ENCODE measurements around the gene MRPL28. TPM values are rescaled to one million over a fixed set of nuclear protein-coding genes. Genes with fewer than 3 reads are reported as not detected.

The MRPL28 gene
- total RNA-seq, 6 experiments from 2014 or later: 105 to 131 (median 129) TPM

DNA sequence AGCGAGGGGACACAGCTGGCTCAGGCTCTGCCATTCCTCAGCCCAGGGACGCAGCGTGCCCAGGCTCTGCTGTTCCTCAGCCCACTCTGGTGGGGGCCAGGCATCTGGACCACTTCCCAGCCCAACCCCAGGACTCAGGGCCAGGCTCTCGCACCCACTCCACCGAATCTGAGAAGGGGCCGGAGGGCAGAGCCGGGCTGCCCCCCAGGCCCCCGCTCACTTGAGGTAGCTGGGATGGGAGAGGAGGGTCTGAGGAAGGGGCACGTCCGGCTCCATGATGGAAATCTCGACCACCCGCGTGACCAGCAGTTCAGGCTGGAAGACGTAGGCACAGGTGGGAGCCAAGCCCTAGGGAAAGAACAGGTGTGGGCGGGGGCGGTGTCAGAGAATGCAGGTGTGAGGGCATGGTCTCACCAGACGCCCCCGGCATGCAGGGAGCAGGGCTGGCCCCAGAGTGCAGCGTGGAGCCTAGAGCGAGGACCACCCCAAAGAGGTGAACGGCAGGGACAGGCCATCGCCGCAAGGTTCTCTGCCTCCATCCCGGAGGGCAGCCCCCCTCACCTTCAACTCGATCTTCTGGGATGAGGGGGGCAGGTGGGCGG is 6.6 kb upstream of the MRPL28 start:
- Mint-ChIP-seq H3K27me3 (ENCODE audit: insufficient read depth) (no peaks in the 10 kb centered on the region; the same call in 1 of the 2 replicates), H3K4me1 (ENCODE audit: low read depth) (no peaks in the 10 kb centered on the region), H3K27ac (no peak overlapping the region), H3K4me3 (no peak overlapping the region), H3K36me3 (ENCODE audit: low read depth) (no peaks in the 10 kb centered on the region), H3K9me3 (no peaks in the 10 kb centered on the region)
- no peak for DNase-seq
- TF ChIP-seq, protein P1, sequence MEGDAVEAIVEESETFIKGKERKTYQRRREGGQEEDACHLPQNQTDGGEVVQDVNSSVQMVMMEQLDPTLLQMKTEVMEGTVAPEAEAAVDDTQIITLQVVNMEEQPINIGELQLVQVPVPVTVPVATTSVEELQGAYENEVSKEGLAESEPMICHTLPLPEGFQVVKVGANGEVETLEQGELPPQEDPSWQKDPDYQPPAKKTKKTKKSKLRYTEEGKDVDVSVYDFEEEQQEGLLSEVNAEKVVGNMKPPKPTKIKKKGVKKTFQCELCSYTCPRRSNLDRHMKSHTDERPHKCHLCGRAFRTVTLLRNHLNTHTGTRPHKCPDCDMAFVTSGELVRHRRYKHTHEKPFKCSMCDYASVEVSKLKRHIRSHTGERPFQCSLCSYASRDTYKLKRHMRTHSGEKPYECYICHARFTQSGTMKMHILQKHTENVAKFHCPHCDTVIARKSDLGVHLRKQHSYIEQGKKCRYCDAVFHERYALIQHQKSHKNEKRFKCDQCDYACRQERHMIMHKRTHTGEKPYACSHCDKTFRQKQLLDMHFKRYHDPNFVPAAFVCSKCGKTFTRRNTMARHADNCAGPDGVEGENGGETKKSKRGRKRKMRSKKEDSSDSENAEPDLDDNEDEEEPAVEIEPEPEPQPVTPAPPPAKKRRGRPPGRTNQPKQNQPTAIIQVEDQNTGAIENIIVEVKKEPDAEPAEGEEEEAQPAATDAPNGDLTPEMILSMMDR (IDR thresholded peaks at IDR 0.05): no peak

DNA sequence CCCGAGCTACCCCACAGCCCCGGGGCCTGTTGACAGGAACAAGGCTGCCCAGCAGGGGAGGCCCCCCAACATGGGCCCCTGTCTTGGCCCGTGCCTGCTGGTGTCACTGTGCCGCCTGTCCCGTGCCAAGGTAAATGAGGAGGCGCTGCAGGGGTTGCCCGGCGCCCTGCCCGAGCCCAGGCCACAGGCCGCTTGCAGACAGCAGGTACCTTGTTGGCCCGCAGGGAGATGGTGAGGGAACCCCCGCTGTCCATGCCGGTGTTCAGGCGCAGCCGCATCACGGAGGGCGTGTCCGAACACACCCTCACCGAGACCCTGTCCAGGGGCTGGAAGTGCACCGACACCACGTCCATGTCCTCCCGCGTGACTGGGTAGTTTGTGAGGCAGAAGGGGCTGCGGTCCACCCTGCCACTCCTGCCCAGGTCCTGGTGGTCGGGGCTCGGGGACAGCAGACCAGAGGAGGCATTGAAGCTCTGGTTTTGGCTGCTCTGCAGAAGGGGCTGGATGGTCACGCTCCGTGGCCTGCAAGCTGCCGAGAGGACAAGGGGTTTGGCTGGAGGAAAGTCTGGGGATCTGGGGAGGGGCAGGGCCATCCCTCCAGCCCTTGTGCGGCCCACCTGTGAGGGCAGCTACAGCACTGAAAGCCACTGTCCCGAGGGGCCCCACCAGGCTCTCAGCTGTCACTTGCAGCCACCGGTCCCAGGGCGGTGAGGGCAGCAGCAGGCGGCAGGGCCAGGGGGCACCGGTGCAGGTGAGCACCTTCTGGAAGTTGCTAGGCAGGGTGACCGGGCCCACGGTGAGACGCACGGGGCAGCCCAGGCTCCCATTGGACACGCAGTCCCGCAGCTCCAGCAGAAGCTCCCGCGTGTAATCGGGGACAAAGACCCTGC is 5.8 kb upstream of the MRPL28 start:
- TF ChIP-seq, protein P1 (IDR thresholded peaks at IDR 0.05): no peak
- no peaks in the 10 kb centered on the region for H3K9me3 Mint-ChIP-seq
- no peak overlapping the region for H3K4me3 Mint-ChIP-seq
- no peaks in the 10 kb centered on the region for H3K36me3 Mint-ChIP-seq (ENCODE audit: low read depth)
- no peak overlapping the region for H3K27ac Mint-ChIP-seq
- DNase-seq: no peak
- no peaks in the 10 kb centered on the region; the same call in 1 of the 2 replicates for H3K27me3 Mint-ChIP-seq (ENCODE audit: insufficient read depth)
- H3K4me1 Mint-ChIP-seq (ENCODE audit: low read depth): no peaks in the 10 kb centered on the region

DNA sequence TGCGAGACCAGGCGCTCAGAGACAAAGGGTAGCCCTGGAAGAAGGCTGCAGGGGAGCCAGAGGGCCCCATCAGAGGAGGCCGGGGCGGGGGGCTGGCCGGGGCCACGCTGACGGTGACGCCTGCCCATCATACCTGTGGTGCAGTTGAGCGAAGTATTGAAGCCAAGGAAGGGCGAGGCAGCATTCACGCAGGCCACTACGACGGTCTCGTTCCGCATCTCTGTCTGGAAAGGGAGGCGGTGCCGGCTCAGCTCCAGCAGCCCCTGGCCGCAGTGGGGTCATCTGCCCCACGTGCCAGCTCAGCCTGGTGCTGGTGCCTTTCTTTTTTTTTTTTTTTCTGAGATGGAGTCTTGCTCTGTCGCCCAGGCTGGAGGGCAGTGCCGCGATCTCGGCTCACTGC is 4.9 kb upstream of the MRPL28 start:
- Mint-ChIP-seq H3K4me3 (no peak overlapping the region), H3K36me3 (ENCODE audit: low read depth) (no peaks in the 10 kb centered on the region), H3K9me3 (no peaks in the 10 kb centered on the region), H3K27me3 (ENCODE audit: insufficient read depth) (peaks cover 1% of the 10 kb centered on the region; the same call in 1 of the 2 replicates), H3K4me1 (ENCODE audit: low read depth) (peaks cover 6% of the 10 kb centered on the region), H3K27ac (no peak overlapping the region)
- DNase-seq: no peak
- TF ChIP-seq, protein P1 (IDR thresholded peaks at IDR 0.05): no peak

DNA sequence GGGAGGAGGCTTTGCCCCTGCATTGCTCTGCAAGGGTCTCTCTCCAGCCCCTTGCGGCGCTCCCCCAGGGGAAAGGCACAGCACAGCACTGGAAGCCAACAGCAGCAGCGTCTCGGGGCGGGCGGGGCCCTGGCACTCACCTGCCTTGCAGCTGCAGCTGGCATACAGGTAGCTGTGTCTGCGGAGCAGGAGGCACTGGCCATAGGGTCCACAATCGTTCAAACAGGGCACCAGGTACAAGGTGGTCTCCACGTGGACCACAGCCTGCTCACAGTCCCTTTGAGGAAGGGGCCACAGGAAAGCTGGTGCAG is 4.2 kb upstream of the MRPL28 start:
- TF ChIP-seq, protein P1 (IDR thresholded peaks at IDR 0.05): no peak
- Mint-ChIP-seq H3K27me3 (ENCODE audit: insufficient read depth) (peaks cover 3% of the 10 kb centered on the region; the same call in 1 of the 2 replicates), H3K27ac (no peak overlapping the region), H3K4me3 (no peak overlapping the region), H3K4me1 (ENCODE audit: low read depth) (peaks cover 11% of the 10 kb centered on the region), H3K9me3 (no peaks in the 10 kb centered on the region), H3K36me3 (ENCODE audit: low read depth) (no peaks in the 10 kb centered on the region)
- no peak for DNase-seq

DNA sequence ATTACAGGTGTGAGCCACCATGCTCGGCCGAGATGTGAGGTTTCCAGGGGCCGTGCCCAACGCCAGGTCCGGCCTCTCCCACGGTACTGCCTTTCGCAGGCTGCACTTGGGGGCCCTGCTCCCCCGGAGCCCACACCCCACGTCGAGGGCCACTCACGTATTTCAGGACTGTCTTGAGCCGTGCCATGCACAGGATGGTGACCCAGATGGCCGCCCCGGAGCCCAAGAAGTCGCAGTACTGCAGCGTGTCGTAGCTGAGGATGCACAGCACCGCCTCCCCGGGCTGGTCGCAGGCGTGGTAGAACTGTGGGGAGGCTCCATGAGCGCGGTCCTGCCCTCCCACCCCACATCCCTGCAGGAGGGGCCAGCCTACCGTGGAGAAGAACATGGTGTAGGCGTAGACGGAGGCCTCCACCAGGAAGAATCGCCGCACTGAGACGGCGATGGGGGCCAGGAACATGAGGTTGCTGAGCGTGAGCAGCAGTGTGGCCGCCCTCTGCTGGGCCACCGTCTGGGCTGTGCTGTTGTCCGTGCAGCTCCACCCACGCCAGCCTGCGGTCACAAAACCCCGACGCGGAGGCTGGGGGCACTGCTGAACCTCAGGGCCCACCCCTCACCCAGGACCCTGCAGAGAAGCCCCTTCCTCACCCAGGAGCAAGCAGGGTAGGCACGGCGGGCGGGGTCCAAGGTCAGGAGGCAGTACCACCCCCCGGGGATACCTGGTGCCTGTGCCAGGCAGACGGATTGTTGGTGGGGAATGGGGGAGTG is 3.7 kb upstream of the MRPL28 start:
- H3K9me3 Mint-ChIP-seq: no peaks in the 10 kb centered on the region
- H3K36me3 Mint-ChIP-seq (ENCODE audit: low read depth): no peaks in the 10 kb centered on the region
- no peak for DNase-seq
- TF ChIP-seq, protein P1 (IDR thresholded peaks at IDR 0.05): no peak
- H3K27me3 Mint-ChIP-seq (ENCODE audit: insufficient read depth): peaks cover 3% of the 10 kb centered on the region; the same call in 1 of the 2 replicates
- H3K4me3 Mint-ChIP-seq: no peak overlapping the region
- no peak overlapping the region for H3K27ac Mint-ChIP-seq
- peaks cover 14% of the 10 kb centered on the region for H3K4me1 Mint-ChIP-seq (ENCODE audit: low read depth)
